HG03108 (cell line): Measurements from ENCODE around the gene CDRT4.
A peak's percentile ranks its signal among the peaks of the same experiment; 100 is the strongest.
"Not testable (repeated sequence)": the region's sequence is repeated elsewhere in the genome, so short reads cannot be mapped to it uniquely, and the experiment has no call there.

Experiments used
- ATAC-seq: cut with Tn5 transposase; IDR thresholded peaks from one replicate; pipeline ENCODE4 v1.9.1; 2021; ENCODE audit warnings: moderate library complexity; ENCODE audit not compliant: unreplicated experiment

The CDRT4 gene

GRCh38 chr17:15467592-15467991 lies at the start of gene CDRT4:
Gene CDRT4, minus strand, starts transcription at chr17:15467621. Its CDS starts 27,383 bp downstream, at chr17:15440238.
- no peak for ATAC-seq

DNA sequence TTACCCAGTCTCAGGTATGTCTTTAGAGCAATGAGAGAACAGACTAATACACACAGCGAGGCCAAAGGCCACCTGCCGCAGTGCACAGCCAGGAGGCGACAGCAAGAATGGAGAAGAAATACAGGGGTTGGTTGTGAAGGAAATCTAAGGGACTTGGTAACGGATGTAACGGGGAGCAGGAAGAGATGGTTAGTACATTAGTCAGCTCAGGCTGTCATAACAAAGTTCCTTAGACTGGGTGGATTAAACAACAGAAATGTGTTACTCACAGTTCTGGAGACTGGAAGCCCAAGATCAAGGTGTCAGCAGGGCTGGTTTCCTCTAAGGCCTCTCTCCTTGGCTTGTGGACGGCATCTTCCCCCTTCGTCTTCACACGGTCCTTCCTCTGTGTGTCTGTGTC lies 48.7 kb upstream of the CDRT4 start:
- ATAC-seq, result no peak

DNA sequence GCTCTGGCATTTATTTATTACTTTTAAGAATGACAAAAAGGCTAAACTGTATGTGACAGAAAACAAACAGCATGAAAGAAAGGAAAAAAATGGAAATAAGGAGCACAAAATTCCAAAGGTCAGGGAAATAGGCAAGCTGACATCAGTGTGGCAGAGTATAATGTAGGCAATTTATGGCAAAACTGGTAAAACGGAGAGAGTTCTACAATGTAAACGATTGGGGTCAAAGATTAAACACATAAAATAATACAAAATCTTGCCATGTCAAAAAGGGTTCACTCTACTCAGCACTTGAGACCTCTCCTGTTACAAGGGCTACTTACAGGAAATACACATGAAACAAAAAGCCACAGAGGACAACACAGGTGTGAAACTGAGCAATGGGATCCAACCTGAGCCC lies 47.0 kb upstream of the CDRT4 start:
- ATAC-seq, result no peak

GRCh38 chr17:15513856-15514459 lies 46.5 kb upstream of the CDRT4 start:
- no peak for ATAC-seq

DNA sequence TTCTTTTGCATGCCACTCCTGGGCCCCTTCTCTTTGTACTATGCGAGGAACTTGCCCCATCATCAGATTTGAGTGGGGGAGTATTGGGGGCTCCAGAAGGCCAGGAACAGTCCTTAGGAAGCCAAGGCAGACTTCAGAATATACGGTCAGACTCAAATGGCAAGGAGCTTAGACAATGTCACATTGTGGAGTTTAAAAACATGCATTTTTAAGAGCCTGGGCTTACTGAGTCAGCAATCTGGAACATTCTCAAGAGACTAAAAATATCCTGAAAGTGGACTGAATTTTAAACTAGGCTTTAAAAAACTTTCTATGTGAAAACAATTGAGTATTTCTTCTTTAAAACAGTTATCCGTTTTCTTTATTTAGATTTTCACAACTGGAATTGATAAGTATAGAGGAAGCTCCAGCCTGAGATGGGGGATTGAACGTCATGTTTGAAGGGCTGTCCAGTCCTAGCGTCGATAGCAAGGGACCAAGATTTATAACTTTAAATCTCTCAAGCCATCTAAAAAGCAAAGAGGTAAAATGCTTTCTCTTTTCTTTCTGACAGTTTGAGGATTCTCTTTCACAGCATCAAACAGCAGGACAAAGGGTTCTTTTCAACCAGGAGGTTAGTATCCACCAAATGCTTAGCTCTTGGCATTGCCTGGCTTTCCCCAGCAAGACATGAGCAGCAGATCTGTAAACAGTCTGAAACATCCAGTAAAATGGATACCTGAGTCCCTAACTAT lies 45.8 kb upstream of the CDRT4 start:
- ATAC-seq, result no peak

- ATAC-seq, result no peak
These were observed 44.8 kb upstream of the CDRT4 start for GRCh38 chr17:15512071-15512709.

DNA sequence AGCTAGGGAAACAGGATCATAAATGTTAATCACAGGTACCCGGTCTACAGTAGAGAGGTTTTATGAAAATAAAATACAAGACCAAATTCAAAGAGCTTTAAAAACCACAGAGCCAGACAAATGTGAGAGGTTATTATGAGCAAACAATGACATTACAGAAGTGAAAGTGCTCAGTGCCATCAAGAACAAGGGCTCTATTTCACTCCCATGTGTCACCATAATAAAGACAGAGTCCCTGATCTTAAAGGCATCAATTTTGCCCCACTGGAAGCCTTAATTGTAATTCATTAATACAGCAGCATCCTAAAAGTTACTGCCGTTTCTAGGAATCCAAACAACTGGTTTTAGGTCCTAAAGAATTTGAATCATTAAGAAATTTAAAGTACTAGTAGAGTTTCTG lies 43.7 kb upstream of the CDRT4 start:
- no peak for ATAC-seq

DNA sequence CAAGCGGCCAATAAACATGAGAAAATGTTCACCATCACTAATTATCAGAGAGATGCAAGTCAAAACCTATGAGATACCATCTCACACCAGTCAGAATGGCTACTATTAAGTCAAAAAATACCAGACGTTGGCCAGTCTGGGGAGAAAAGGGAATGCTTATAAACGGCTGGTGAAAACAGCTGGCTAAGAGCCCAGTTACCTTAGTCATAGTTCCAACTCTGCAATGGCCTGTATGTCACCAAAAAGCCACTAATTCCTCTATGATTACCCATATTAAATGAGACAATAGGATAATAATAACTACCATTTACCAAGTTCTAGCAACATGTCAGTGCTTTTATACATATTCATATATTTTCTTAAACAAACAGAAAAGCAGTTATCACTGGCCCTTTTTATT lies 42.9 kb upstream of the CDRT4 start:
- no peak for ATAC-seq

DNA sequence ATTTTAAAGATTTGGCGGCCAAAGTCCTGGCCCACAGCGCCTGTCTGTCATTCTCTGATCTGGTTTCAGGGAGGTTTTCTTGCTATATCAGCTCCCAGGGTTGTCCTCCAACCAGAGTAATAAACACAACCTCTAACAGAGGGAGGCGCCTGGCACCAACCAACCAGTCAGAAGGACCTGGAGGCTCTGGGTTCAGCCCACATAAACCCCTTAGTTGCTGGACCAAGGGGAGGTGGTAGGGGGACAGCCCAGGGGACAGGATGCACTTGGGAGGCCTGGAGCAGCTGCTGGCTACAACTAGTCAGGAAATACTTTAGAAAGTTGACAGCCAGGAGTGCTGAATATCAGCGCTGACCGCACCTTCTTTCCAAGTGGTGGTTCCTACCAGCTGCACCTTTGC lies 41.7 kb upstream of the CDRT4 start:
- ATAC-seq, result no peak

- ATAC-seq, result no peak
These were observed 41.0 kb upstream of the CDRT4 start for GRCh38 chr17:15508466-15508865.

GRCh38 chr17:15507896-15508295 lies 40.5 kb upstream of the CDRT4 start:
- no peak for ATAC-seq

- no peak for ATAC-seq
These were observed 39.6 kb upstream of the CDRT4 start for GRCh38 chr17:15507001-15507400.

DNA sequence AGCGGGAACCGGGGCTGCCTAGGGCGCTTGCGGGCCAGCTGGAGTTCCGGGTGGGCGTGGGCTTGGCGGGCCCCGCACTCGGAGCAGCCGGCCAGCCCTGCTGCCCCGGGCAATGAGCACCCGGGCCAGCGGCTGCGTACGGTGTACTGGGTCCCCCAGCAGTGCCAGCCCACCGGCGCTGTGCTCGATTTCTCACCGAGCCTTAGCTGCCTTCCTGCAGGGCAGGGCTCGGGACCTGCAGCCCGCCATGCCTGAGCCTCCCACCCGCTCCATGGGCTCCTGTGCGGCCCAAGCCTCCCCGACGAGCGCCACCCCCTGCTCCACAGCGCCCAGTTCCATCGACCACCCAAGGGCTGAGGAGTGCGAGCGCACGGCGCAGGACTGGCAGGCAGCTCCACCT lies 38.3 kb upstream of the CDRT4 start:
- not testable (repeated sequence) for ATAC-seq

DNA sequence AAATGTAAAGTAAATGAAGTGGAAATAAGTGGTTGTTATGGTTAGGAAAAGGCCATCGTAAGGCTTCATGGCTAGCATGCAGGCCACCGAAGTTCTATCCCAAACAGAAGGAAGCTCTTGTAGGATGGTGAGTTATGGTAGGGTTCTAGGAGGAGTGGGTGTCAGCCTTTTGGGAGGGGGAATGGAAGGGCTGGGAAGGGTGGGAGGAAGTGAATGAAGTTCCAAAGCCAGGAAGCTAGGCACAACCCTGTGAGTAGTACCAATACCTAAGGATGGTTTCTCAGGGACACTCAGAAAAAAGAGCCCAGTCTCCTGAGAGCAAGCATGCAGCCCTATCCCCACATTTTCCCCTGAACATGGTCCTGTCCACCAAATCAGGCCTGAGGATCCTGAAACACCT lies 36.3 kb upstream of the CDRT4 start:
- no peak for ATAC-seq

DNA sequence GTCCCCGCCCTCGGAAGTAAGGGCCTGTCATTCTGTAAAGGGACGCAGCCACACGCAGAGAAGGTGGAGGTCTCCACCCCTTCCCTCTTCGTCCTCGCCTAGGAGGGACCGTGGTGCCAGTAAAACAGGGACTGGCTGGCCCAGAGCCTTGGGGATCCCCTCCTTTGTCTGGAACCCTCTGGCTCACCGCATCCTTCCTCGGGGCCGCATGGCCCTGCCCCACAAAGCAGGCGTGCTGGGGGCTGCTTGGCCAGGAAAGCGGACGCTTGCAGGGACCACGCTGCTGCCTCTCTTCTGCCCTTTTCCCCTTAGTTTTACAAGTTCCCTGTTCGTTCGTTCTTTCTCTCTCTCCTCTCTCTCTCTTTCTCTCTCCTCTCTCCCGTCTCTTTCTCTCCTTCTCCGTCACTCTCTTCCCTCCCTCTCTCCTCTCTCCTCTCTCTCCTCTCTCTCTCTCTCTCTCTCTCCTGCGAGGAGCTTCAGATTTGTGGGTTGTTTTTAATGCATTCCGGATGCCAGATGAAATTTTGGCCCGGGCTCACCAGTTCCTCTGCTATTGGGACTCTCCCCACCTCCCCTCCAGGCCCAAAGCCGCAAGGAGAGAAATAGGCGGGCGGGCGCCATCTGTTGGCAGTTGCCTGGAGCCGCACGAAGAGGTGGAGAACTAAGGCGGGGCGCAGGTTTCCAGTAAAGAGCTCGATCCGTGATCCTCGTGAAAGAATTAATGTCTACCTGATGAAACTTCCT lies 35.1 kb upstream of the CDRT4 start:
- peak; percentile 85 for ATAC-seq

- ATAC-seq, result no peak
These were observed 34.4 kb upstream of the CDRT4 start for GRCh38 chr17:15501793-15502192.

GRCh38 chr17:15501282-15501681 lies 33.9 kb upstream of the CDRT4 start:
- ATAC-seq, result no peak

DNA sequence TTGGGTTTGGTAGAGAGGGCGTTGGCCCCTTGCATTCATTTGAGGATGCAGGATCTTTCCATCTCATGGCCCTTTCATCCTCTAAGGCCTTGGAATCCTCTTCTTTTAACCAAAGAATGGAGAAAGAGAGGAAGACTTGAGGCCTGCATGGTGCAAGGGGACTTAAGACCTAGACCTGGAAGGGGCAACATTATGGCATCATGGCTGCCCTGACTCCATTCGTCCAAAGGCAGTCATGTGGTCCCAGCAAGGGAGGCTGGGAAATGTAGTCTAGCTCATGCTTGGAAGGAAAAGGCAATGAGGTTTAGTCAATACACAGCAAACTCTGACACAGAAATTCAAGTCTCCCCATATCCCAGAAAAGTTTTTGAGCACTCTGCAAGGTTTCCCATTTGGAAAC lies 30.7 kb upstream of the CDRT4 start:
- ATAC-seq, result no peak

GRCh38 chr17:15496735-15497670 lies 29.6 kb upstream of the CDRT4 start:
- no peak for ATAC-seq

GRCh38 chr17:15494821-15495220 lies 27.4 kb upstream of the CDRT4 start:
- no peak for ATAC-seq

DNA sequence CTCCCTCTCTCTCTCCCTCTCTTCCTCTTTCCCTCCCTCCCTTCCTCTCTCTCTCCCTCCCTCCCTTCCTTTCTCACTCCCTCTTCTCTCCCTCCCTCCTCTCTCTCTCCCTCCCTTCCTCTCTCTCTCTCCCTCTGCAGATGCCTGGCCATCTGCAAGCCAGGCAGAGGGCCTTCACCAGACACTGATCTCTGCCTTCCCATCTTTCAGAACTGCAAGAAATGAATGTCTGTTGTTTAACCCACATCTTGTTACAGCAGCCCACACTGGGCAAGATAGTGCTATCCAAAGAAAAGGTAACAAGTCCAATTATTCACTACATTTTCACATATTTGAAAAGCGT lies 26.2 kb upstream of the CDRT4 start:
- no peak for ATAC-seq
